HEK293 (cell line): Measurements from ENCODE around the gene LCOR.

Experiments used
- CTCF ChIA-PET: fragments of 350-600 bp; formaldehyde crosslinking; extraction: SDS; loops from one replicate; lab custom pipeline; 2021; ENCODE audit warnings: antibody characterized with exemption; lab: Yijun Ruan, JAX
- POLR2A ChIA-PET: fragments of 300-600 bp; formaldehyde crosslinking; extraction: SDS; loops from one replicate; lab custom pipeline; 2020; ENCODE audit warnings: antibody characterized with exemption, inconsistent platforms; lab: Yijun Ruan, JAX
- H3K27ac ChIP-seq: fragments of 200-500 bp; sonication (Bioruptor generic); 2 replicates; pipeline ENCODE4 v1.5.1; 2014; ENCODE audit warnings: low read depth, low read length, control low read depth, inconsistent platforms; ENCODE audit errors: extremely low read depth
- H3K36me3 ChIP-seq, 2 experiments: fragments of 200-500 bp in 1 of 2; sonication (Bioruptor generic) in 1 of 2; 1 replicate in 1 of 2; 2 replicates in 1 of 2; pipeline ENCODE4 v1.5.1; 2014 to 2017; ENCODE audit warnings: inconsistent platforms in 2 of 2, low read length in 2 of 2; ENCODE audit not compliant: control insufficient read depth in 2 of 2, insufficient read depth in 1 of 2
- H3K4me1 ChIP-seq: fragments of 200-500 bp; sonication (Bioruptor generic); 2 replicates; pipeline ENCODE4 v1.5.1; 2014; ENCODE audit warnings: mild to moderate bottlenecking, low read length, inconsistent platforms; ENCODE audit not compliant: control insufficient read depth, insufficient read depth
- H3K4me3 ChIP-seq: 2 replicates; pipeline ENCODE4 v1.5.1; 2011; ENCODE audit warnings: low read depth, mild to moderate bottlenecking, control low read depth, low read length, moderate library complexity
- H3K9me3 ChIP-seq: fragments of 200-500 bp; sonication (Bioruptor generic); 2 replicates; pipeline ENCODE4 v1.5.1; 2014; ENCODE audit warnings: low read depth, low read length, inconsistent platforms; ENCODE audit not compliant: control insufficient read depth, insufficient read depth
- IKZF3 ChIP-seq: fragments of 450-650 bp; IDR thresholded peaks from 2 replicates; pipeline ENCODE4 v1.5.0; 2018; ENCODE audit warnings: missing biosample characterization, mild to moderate bottlenecking, missing genetic modification characterization, moderate library complexity
- OSR2 ChIP-seq: fragments of 450-650 bp; formaldehyde crosslinking; IDR thresholded peaks from 2 replicates; pipeline ENCODE4 v1.5.1; 2016; ENCODE audit warnings: missing biosample characterization, missing genetic modification characterization
- PRDM1 ChIP-seq: fragments of 450-650 bp; formaldehyde crosslinking; IDR thresholded peaks from 2 replicates; pipeline ENCODE4; 2016; ENCODE audit warnings: missing biosample characterization, missing genetic modification characterization
- SETDB1 ChIP-seq: IDR thresholded peaks from one replicate; pipeline ENCODE4 v1.6.1; 2017; ENCODE audit warnings: mild to moderate bottlenecking, low read length, moderate library complexity, mixed read lengths; ENCODE audit not compliant: insufficient read length
- ZBTB7A ChIP-seq: fragments of 450-650 bp; formaldehyde crosslinking; IDR thresholded peaks from 2 replicates; pipeline ENCODE4 v1.5.1; 2016; ENCODE audit warnings: low read depth, missing biosample characterization, missing genetic modification characterization
- ZNF121 ChIP-seq: fragments of 450-650 bp; formaldehyde crosslinking; IDR thresholded peaks from 2 replicates; pipeline ENCODE4 v1.5.1; 2016; ENCODE audit warnings: missing biosample characterization, missing genetic modification characterization
- ZNF23 ChIP-seq: fragments of 450-650 bp; formaldehyde crosslinking; IDR thresholded peaks from 2 replicates; pipeline ENCODE4 v1.5.1; 2016; ENCODE audit warnings: missing biosample characterization, missing genetic modification characterization, borderline replicate concordance
- ZNF366 ChIP-seq: fragments of 450-650 bp; formaldehyde crosslinking; conservative IDR thresholded peaks from 2 replicates; pipeline ENCODE4 v1.5.1; 2016; ENCODE audit warnings: missing biosample characterization, missing genetic modification characterization
- ZNF510 ChIP-seq: fragments of 450-650 bp; formaldehyde crosslinking; IDR thresholded peaks from 2 replicates; pipeline ENCODE4 v1.5.1; 2018; ENCODE audit warnings: mild to moderate bottlenecking, missing genetic modification characterization, missing biosample characterization; ENCODE audit not compliant: insufficient replicate concordance
- ZNF544 ChIP-seq: fragments of 450-650 bp; formaldehyde crosslinking; IDR thresholded peaks from 2 replicates; pipeline ENCODE4 v1.5.0; 2017; ENCODE audit warnings: missing biosample characterization, missing genetic modification characterization
- ZNF571 ChIP-seq: fragments of 450-650 bp; formaldehyde crosslinking; IDR thresholded peaks from 2 replicates; pipeline ENCODE4 v1.5.0; 2017; ENCODE audit warnings: missing biosample characterization, missing genetic modification characterization
- ZNF664 ChIP-seq: fragments of 450-650 bp; formaldehyde crosslinking; IDR thresholded peaks from 2 replicates; pipeline ENCODE4 v1.5.1; 2016; ENCODE audit warnings: missing biosample characterization, missing genetic modification characterization
- ZNF837 ChIP-seq: fragments of 450-650 bp; formaldehyde crosslinking; IDR thresholded peaks from 2 replicates; pipeline ENCODE4 v1.5.1; 2016; ENCODE audit warnings: missing biosample characterization, missing genetic modification characterization
- TF ChIP-seq, protein P1 (sequence below): fragments of 450-650 bp; formaldehyde crosslinking; IDR thresholded peaks from 2 replicates; pipeline ENCODE4 v1.5.1; 2017; ENCODE audit warnings: missing biosample characterization, missing genetic modification characterization
- TF ChIP-seq, protein P2 (sequence below): fragments of 450-650 bp; formaldehyde crosslinking; IDR thresholded peaks from 2 replicates; pipeline ENCODE4 v1.5.1; 2016; ENCODE audit warnings: missing biosample characterization, missing genetic modification characterization, borderline replicate concordance
- TF ChIP-seq, protein P3 (sequence below): fragments of 450-650 bp; IDR thresholded peaks from 2 replicates; pipeline ENCODE4 v1.5.1; 2018; ENCODE audit warnings: missing biosample characterization, mild to moderate bottlenecking, missing genetic modification characterization
- TF ChIP-seq, protein P4 (sequence below): fragments of 450-650 bp; formaldehyde crosslinking; IDR thresholded peaks from 2 replicates; pipeline ENCODE4 v1.5.1; 2016; ENCODE audit warnings: missing biosample characterization, missing genetic modification characterization
- TF ChIP-seq, protein P5 (sequence below): fragments of 450-650 bp; formaldehyde crosslinking; IDR thresholded peaks from 2 replicates; pipeline ENCODE4 v1.5.1; 2017; ENCODE audit warnings: missing biosample characterization, missing genetic modification characterization
- TF ChIP-seq, protein P6 (sequence below): sonication (generic); formaldehyde crosslinking; IDR thresholded peaks from 2 replicates; pipeline ENCODE4 v1.8.1; 2022; ENCODE audit warnings: mild to moderate bottlenecking, moderate library complexity, missing genetic modification reagents

LCOR gene

DNA sequence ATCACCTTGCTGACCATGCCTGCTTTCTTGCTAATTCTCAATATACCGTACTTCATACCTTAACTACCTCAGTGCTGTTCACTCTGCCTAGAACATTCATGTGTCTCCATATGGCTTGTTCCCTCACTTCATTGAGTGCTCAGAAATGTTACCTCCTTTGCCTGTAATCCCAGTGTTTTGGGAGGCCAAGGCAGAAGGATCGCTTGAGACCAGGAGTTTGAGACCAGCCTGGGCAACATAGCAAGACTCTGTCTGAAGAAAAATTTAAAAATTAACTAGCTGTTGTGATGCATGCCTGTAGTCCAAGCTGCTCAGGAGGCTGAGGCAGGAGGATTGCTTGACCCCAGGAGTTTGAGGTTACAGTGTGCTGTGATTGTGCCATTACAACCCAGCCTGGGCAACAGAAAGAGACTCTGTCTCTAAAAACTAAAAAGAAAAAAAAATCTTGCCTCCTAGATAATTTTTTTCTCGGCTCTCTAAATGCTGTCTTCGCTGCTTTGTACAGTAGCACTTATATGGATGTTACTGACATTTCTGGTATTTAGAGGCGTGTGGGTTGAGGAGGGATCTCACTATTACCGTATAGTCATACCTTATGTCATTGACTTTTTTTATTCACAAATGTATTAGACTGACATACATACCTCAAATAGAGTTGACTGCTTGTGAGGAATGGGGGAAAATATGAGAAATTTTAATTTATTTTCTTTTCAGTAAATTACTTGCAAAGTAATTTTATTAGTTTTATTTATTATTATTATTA, 63.7 kb downstream of the LCOR start:
- POLR2A ChIA-PET = no interaction called here

DNA sequence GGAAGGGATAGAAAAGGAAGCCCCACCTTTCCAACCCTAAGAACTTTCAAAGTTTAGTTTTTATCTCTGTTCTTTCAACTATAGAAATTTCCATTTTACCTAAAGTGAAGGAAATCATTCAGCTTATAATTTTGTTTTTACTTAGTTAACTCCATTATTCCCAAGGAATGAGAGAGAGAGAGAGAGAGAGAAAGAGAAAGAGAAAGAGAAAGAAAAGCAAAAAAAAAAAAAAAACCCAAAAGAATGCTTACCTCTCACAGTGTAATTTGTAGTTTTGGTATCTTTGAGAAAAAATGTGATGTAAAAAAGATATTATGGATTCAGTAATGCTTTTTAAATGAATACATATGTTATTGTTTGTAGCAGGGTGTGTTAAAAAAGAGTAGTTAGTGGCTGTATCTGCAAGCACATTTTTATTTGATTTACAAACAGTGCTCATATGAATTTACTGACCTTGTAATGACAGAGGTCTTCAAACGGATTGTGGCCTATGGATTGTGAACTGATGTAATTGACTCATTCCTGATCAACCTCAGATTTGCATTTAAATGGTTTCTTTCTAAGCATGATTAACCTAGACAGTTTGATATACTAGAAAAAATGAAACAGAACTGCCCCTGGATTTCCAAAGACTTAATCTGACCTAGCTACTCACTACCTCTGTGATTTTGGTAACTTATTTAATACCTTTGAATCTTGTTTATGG, 64.9 kb downstream of the LCOR start:
- ChIA-PET POLR2A (no interaction called here), CTCF (interaction anchor here (0.6 to 2.4 kb wide), 3 partner anchors 13 to 48 kb away, joined by 3 to 10 read pairs (median 4); no protein-coding TSS in a partner anchor)
- peak; percentile 53; the same call in 1 of the 2 replicates for TF ChIP-seq ZNF366
- TF ChIP-seq PRDM1 (tag by site-specific recombination) = peak; percentile 74
- TF ChIP-seq, protein P1, sequence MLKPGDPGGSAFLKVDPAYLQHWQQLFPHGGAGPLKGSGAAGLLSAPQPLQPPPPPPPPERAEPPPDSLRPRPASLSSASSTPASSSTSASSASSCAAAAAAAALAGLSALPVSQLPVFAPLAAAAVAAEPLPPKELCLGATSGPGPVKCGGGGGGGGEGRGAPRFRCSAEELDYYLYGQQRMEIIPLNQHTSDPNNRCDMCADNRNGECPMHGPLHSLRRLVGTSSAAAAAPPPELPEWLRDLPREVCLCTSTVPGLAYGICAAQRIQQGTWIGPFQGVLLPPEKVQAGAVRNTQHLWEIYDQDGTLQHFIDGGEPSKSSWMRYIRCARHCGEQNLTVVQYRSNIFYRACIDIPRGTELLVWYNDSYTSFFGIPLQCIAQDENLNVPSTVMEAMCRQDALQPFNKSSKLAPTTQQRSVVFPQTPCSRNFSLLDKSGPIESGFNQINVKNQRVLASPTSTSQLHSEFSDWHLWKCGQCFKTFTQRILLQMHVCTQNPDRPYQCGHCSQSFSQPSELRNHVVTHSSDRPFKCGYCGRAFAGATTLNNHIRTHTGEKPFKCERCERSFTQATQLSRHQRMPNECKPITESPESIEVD (tag by site-specific recombination) = 0 out of 2 replicates have a peak, but pooled peaks have one; percentile 39
- TF ChIP-seq, protein P2, sequence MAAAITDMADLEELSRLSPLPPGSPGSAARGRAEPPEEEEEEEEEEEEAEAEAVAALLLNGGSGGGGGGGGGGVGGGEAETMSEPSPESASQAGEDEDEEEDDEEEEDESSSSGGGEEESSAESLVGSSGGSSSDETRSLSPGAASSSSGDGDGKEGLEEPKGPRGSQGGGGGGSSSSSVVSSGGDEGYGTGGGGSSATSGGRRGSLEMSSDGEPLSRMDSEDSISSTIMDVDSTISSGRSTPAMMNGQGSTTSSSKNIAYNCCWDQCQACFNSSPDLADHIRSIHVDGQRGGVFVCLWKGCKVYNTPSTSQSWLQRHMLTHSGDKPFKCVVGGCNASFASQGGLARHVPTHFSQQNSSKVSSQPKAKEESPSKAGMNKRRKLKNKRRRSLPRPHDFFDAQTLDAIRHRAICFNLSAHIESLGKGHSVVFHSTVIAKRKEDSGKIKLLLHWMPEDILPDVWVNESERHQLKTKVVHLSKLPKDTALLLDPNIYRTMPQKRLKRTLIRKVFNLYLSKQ (tag by site-specific recombination) = no peak
- H3K9me3 ChIP-seq = no peaks in the 10 kb centered on the region
- no peak overlapping the region for H3K27ac ChIP-seq
- peaks cover 0 to 6% of the 10 kb centered on the region in 2 experiments; a peak in 1 of 3 replicates for H3K36me3 ChIP-seq
- peaks cover 15% of the 10 kb centered on the region for H3K4me1 ChIP-seq
- no peak overlapping the region for H3K4me3 ChIP-seq

More for the DNA sequence above, 63.7 kb downstream of the LCOR start:
- TF ChIP-seq ZNF121 (tag by site-specific recombination) (0 out of 2 replicates have a peak, but pooled peaks have one; percentile 17), ZNF664 (tag by site-specific recombination) (no peak)
- CTCF ChIA-PET = interaction anchor here (0.5 kb wide), 1 partner anchor 135 kb away, joined by 4 read pairs; no protein-coding TSS in a partner anchor
- H3K4me3 ChIP-seq = no peak overlapping the region
- H3K27ac ChIP-seq = no peak overlapping the region
- H3K36me3 ChIP-seq = peaks cover 0 to 6% of the 10 kb centered on the region in 2 experiments; a peak in 1 of 3 replicates
- peaks cover 15% of the 10 kb centered on the region for H3K4me1 ChIP-seq
- no peaks in the 10 kb centered on the region for H3K9me3 ChIP-seq

DNA sequence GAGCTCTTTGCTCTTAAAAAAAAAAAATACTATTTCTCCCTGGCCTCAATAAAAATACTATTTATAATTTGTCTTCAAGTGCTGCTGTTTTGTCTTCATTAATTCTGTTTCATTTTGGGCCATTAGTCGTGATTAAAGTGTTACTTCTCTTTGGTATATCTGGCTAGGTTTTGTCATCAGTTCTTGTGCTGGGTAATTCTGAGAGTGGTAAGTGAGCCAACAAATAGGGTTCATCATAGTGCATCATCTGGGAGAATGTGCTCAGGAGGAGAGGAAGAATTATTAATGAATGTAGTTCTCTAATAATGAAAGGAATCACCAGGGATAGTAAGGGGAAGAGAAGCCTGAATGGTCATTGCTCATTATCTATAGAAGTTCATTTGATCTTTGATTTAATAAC, 70.0 kb downstream of the LCOR start:
- Histone ChIP-seq H3K27ac (no peak overlapping the region), H3K4me3 (no peak overlapping the region), H3K4me1 (peaks cover 30% of the 10 kb centered on the region), H3K9me3 (no peaks in the 10 kb centered on the region), H3K36me3 (no peaks in the 10 kb centered on the region)
- ChIA-PET POLR2A (no interaction called here), CTCF (interaction anchor here (0.7 to 1.3 kb wide), 2 partner anchors 9 to 21 kb away, joined by 3 to 4 read pairs; no protein-coding TSS in a partner anchor)
- TF ChIP-seq, protein P3, sequence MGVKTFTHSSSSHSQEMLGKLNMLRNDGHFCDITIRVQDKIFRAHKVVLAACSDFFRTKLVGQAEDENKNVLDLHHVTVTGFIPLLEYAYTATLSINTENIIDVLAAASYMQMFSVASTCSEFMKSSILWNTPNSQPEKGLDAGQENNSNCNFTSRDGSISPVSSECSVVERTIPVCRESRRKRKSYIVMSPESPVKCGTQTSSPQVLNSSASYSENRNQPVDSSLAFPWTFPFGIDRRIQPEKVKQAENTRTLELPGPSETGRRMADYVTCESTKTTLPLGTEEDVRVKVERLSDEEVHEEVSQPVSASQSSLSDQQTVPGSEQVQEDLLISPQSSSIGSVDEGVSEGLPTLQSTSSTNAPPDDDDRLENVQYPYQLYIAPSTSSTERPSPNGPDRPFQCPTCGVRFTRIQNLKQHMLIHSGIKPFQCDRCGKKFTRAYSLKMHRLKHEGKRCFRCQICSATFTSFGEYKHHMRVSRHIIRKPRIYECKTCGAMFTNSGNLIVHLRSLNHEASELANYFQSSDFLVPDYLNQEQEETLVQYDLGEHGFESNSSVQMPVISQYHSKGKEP (tag by site-specific recombination) = no peak
- TF ChIP-seq ZNF23 (tag by site-specific recombination) = no peak
- no peak for TF ChIP-seq OSR2 (tag by site-specific recombination)
- TF ChIP-seq, protein P4, sequence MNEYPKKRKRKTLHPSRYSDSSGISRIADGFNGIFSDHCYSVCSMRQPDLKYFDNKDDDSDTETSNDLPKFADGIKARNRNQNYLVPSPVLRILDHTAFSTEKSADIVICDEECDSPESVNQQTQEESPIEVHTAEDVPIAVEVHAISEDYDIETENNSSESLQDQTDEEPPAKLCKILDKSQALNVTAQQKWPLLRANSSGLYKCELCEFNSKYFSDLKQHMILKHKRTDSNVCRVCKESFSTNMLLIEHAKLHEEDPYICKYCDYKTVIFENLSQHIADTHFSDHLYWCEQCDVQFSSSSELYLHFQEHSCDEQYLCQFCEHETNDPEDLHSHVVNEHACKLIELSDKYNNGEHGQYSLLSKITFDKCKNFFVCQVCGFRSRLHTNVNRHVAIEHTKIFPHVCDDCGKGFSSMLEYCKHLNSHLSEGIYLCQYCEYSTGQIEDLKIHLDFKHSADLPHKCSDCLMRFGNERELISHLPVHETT (tag by site-specific recombination) = no peak
- TF ChIP-seq ZNF837 = no peak
- TF ChIP-seq SETDB1 = no peak
- TF ChIP-seq, protein P5, sequence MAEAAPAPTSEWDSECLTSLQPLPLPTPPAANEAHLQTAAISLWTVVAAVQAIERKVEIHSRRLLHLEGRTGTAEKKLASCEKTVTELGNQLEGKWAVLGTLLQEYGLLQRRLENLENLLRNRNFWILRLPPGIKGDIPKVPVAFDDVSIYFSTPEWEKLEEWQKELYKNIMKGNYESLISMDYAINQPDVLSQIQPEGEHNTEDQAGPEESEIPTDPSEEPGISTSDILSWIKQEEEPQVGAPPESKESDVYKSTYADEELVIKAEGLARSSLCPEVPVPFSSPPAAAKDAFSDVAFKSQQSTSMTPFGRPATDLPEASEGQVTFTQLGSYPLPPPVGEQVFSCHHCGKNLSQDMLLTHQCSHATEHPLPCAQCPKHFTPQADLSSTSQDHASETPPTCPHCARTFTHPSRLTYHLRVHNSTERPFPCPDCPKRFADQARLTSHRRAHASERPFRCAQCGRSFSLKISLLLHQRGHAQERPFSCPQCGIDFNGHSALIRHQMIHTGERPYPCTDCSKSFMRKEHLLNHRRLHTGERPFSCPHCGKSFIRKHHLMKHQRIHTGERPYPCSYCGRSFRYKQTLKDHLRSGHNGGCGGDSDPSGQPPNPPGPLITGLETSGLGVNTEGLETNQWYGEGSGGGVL (tag by site-specific recombination) = no peak
- TF ChIP-seq ZBTB7A = no peak
- TF ChIP-seq IKZF3 (tag by site-specific recombination) = no peak
- TF ChIP-seq ZNF510 (tag by site-specific recombination) = no peak
- TF ChIP-seq, protein P6, sequence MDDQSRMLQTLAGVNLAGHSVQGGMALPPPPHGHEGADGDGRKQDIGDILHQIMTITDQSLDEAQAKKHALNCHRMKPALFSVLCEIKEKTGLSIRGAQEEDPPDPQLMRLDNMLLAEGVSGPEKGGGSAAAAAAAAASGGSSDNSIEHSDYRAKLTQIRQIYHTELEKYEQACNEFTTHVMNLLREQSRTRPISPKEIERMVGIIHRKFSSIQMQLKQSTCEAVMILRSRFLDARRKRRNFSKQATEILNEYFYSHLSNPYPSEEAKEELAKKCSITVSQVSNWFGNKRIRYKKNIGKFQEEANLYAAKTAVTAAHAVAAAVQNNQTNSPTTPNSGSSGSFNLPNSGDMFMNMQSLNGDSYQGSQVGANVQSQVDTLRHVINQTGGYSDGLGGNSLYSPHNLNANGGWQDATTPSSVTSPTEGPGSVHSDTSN (CRISPR knock-in tag) = no peak
- no peak for TF ChIP-seq ZNF571 (tag by site-specific recombination)
- TF ChIP-seq ZNF544 (tag by site-specific recombination) = no peak
